Gastroesophageal sphincter (tissue), 3 donors: ENCODE data around the gene ZSCAN16.

Source experiments
- EP300 ChIP-seq: sonication (generic); formaldehyde crosslinking; IDR thresholded peaks from one replicate; pipeline ENCODE4 v1.6.1; 2017; ENCODE audit warnings: antibody characterized with exemption, mild to moderate bottlenecking
- POLR2A ChIP-seq, 2 donors: fragments of 450-650 bp; IDR thresholded peaks; one replicate each; pipeline ENCODE4 v1.6.1; 2017; ENCODE audit warnings: antibody characterized with exemption in 2 of 2, mild to moderate bottlenecking in 2 of 2, moderate library complexity in 1 of 2
- POLR2AphosphoS5 ChIP-seq: sonication (generic); formaldehyde crosslinking; IDR thresholded peaks from one replicate; pipeline ENCODE4 v1.6.1; 2017; ENCODE audit warnings: antibody characterized with exemption
- TF ChIP-seq, protein P1 (sequence below), 4 experiments: fragments of 200-600 bp in 2 of 4; fragments of 450-650 bp in 2 of 4; sonication (generic) in 1 of 4; IDR thresholded peaks; one replicate each; pipeline ENCODE4 v1.5.1; 2017 to 2019; ENCODE audit warnings: antibody characterized with exemption in 4 of 4, mild to moderate bottlenecking in 2 of 4, moderate library complexity in 2 of 4

DNA sequence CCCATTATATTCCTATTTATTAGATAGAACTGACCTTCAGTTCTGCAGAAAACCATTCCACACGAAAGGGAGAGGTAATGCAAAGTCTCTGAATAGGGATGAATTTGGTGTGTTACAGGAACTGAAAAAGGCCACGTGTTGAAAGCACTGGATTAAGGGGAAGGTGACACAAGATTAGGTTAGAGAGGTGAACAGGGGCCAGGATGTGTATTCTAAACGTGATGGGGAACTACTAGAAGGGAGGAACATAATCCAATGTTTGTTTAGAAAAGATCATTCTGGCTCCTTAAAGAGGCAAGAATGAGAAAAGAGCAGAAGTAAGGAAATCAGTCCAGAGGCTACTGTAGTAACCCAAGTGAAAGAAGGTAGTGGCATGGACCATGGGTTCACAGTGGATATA lies 11.0 kb downstream of the ZSCAN16 start:
- TF ChIP-seq, protein P1, sequence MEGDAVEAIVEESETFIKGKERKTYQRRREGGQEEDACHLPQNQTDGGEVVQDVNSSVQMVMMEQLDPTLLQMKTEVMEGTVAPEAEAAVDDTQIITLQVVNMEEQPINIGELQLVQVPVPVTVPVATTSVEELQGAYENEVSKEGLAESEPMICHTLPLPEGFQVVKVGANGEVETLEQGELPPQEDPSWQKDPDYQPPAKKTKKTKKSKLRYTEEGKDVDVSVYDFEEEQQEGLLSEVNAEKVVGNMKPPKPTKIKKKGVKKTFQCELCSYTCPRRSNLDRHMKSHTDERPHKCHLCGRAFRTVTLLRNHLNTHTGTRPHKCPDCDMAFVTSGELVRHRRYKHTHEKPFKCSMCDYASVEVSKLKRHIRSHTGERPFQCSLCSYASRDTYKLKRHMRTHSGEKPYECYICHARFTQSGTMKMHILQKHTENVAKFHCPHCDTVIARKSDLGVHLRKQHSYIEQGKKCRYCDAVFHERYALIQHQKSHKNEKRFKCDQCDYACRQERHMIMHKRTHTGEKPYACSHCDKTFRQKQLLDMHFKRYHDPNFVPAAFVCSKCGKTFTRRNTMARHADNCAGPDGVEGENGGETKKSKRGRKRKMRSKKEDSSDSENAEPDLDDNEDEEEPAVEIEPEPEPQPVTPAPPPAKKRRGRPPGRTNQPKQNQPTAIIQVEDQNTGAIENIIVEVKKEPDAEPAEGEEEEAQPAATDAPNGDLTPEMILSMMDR (IDR thresholded peaks at IDR 0.05) = no peak
- TF ChIP-seq POLR2A (IDR thresholded peaks at IDR 0.05) = no peak
- no peak for TF ChIP-seq POLR2AphosphoS5
- no peak for TF ChIP-seq EP300
